Stimulated activated CD8-positive, alpha-beta memory T cell treated with anti-CD3 and anti-CD28 coated beads, Interleukin-7, amount 100 ng/mL, for 24 hours (primary cell): ENCODE data around the gene COL4A4.
"Not testable (repeated sequence)": the region's sequence is repeated elsewhere in the genome, so short reads cannot be mapped to it uniquely, and the experiment has no call there.

Experiments
- DNase-seq: peaks from one replicate; pipeline ENCODE4 v3.0.0-alpha.2; 2020; ENCODE audit warnings: low read depth

Gene COL4A4

DNA sequence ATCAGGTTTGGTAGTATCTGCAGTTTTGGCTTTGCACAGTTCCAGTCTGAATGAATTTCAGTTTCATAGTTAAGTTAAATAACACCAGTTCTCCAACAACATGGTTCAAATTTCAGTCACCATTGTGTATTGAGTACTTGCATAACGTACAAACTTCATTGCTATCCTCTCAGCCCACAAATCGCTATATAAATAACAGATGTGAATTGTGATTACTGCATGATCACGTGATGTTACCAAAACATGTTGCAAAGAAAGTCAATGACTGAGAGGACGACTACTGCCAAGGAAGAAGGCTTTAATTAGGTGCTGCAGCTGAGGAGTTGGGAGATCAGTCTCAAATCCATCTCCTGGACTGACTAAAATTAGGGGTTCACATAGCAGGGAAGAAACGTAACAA lies 48.2 kb downstream of the COL4A4 start:
- no peak for DNase-seq

DNA sequence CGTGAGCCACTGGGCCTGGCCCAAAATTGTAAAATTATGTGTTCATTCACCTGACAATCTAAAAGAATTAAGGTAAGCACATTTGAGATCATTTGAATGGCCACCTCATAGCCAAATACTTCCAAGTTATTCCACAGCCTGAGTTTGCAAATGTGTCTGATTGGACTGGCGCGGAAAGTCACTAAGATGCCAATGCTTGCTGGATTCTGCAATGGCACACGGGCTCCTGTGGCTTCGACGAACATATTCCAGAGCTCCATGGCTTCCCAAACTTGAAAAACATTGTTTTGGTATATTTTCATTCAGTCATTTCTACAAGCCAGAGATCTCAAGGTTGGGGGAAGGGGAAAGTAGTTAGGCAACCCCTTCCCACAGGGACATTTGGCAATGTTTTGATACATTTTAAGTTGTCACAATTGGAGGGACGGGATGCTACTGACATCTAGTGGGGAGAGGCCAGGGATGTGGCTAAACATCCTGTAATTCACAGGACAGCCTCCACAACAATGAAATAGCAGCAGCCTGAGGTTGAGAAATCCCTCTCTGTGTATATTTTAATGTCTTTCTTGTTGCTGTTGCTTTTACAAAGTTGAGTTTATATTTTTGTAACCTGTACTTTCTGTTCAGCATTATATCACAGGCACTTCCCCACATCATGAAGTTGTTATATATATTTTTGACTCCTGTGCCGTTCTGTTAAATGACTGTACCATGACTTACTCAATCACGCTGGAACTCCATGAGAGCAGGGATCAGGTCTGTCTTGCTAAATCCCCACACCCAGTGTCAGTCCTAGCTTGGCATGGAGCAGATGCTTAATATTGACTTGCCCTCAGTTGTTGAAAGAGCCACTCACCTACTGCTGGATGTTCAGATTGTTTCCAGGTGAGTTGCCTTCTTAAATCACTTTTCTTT lies 56.9 kb downstream of the COL4A4 start:
- DNase-seq, result no peak

DNA sequence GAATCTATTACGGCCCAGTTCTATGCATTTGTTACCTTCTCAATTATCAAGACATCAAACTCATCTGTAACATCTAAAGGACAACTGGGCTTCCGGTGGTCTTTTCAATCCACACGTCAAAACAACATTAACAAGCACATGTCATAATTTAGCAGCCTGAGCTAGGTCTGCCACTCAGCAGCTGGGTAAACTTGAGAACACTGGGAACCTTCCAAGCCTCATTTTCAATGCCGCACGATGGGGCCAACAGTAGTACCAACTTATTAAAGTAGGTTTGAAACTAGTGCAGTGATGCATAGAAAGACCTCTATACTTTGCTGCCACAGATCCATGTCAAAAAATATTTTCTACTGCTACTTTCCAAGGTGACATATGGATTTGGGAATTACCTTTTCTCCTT lies 60.4 kb downstream of the COL4A4 start:
- no peak for DNase-seq

GRCh38 chr2:227099340-227099739 lies 64.7 kb downstream of the COL4A4 start:
- no peak for DNase-seq

DNA sequence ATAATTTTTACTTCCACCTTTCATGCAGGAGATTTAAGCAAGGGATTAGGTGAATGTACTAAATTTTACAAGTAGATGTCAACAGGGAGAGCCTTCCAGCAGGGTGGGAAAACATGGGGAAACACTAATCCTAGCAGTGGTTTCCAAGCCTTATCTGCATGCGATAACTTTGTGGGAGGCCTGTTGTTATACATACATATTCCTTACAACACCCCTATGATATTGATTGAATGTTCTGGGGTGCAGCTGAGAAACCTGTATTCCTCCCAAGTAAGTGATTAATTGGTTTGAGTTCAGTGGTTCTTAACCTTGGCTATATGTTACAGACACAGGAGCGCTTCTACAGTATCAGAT lies 65.9 kb downstream of the COL4A4 start:
- no peak for DNase-seq

DNA sequence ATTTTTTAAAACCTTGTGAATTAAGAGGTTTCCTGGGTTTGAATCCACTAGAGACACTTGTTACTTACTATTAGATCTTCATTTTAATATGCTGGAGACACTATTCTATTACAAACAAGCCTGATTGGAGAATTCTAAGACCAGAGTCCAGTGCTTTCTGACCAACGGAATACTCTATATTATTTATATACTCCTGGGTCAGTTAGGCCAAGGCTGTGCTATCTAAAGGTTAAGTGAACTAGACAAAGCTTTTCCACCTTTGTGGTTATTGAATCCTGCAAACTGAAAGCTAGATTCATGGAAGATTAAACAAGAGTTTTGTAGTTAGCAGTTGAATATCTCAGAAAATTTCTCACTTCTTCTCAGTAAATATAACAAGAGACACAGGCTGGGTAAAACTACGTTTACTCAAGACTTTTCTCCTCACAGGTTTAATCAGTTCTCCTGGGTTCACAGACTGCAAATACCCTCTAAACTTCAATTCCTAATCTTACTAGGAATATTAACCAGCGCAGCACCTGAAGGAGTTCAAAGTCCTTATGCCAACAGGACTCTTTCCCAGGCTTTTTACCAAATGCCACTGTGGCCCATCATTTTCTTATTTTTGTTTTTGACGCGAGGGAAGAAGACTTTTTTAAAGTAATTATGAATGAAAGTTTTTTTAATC lies 66.4 kb downstream of the COL4A4 start:
- DNase-seq, result no peak

GRCh38 chr2:227095346-227095745 lies 68.7 kb downstream of the COL4A4 start:
- no peak for DNase-seq

DNA sequence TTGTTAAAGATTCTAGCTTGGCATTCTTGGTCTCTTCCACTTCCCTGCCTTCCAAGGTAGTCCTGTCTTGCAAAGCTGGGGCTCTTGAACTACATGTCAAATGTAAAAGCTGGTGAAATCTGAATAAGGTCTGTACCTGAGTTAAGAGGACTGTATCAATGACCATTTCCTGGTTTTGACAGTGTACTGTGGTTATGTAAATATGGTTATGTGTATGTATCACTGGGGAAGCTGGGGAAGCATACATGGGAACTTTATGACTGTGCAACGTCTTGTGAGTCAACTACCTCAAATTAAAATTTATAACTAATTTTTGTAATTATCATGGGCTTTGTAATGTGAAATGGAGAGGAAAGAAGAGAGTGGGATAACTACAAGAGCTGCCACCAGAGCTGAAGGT lies 81.7 kb downstream of the COL4A4 start:
- DNase-seq, result no peak

DNA sequence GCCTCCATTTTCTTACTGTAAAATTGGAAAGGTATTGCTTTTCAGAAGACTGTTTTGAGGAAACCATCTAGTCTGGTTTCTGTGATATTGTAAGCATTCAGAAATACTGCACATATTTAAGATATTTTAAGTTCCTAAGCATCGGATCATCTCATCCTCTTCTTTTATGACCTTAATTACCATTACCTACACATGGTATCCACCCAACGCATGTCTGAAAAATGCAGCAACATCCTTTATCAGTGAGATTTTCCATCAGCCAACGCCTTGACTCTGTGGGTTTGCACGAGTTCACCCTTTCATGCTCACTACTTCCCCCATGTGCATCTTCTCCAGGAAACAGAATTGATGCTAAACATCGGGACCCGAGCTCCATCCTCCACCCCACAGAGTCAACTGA lies 84.3 kb downstream of the COL4A4 start:
- DNase-seq, result no peak

DNA sequence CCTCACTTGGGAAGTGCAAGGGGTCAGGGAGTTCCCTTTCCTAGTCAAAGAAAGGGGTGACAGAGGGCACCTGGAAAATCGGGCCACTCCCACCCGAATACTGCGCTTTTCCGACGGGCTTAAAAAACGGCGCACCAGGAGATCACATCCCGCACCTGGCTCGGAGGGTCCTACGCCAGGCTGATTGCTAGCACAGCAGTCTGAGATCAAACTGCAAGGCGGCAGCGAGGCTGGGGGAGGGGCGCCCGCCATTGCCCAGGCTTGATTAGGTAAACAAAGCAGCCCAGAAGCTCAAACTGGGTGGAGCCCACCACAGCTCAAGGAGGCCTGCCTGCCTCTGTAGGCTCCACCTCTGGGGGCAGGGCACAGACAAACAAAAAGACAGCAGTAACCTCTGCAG lies 98.9 kb downstream of the COL4A4 start:
- not testable (repeated sequence) for DNase-seq

DNA sequence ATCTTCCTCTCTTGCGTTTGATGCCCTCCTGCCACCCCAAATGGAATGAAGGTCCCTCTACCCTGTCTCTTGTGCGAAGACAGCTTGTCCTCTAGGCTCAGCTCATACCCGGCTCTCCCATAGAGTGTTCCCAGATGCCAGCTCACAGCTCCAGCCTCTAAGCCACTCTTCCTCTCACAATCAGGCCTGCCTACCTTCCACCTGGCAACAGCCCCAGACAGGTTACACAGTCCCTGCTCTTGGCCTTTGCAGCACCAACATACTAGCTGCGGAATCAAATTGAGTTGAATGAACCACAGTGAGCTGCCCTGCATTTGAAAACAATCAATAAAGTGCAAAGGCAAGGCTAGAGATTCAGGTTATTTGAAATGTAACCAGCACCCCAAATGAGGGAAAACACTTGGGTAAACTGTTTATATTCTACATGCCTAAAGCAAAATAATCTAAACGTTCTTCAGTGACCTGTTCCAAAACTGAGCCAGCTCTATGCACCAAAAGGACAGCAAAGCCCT lies 105.1 kb downstream of the COL4A4 start:
- DNase-seq, result no peak

DNA sequence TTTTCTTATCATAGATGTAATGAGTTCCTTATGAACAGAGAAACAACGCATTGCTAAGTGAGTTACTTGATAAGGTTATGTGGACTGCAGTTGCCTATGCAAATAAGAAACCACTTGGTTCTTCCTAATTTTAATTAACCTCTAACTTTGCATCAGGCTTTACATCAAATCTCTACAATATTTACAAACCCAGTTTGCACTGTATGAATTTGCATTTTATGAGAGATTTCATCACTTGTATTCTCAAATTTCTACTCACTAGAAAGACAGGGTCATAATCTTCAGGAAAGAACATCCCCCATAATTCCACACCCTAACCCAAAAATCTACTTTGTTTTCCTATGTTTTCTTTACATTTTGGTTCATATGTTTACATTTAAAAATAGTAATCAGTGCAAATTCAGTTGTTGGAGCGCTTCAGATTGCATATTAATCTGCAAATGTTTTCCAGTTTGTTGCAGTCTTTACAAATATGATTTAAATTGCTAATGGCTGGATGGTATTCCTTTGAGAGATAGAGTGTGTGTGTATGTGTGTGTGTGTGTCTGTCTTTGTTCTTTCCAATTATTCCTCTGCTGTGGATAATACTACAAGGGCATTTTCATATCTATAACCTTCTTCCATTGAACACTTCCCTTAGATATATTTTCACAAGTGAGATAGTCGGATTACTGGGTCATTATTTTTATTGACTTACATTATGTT lies 106.1 kb downstream of the COL4A4 start:
- DNase-seq, result no peak

GRCh38 chr2:227057060-227057459 lies 106.9 kb downstream of the COL4A4 start:
- no peak for DNase-seq

GRCh38 chr2:227054006-227054405 lies 110.0 kb downstream of the COL4A4 start:
- no peak for DNase-seq

GRCh38 chr2:227052879-227053278 lies 111.1 kb downstream of the COL4A4 start:
- no peak for DNase-seq

DNA sequence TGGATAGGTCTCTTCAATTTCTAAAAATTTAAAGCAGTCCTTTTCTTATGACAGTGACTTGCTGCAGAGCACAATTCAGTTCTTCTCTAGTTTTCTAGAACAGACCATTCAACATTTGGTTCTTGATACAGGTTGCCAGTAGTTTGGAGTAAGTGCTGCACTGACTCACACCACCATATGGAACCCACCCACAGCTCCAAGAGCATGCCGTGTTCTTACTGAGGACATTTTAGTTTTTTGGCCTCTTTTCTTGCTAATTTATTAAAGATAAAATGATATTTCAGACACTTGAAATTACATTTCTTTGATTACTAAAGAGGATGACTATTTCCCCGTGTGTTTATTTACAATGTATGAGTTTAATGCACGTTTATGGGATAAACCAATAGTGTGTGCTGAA lies 120.0 kb downstream of the COL4A4 start:
- DNase-seq, result no peak

- no peak for DNase-seq
Observed at GRCh38 chr2:227038550-227039189, 125.3 kb downstream of the COL4A4 start.

GRCh38 chr2:227036527-227036926 lies 127.5 kb downstream of the COL4A4 start:
- no peak for DNase-seq

DNA sequence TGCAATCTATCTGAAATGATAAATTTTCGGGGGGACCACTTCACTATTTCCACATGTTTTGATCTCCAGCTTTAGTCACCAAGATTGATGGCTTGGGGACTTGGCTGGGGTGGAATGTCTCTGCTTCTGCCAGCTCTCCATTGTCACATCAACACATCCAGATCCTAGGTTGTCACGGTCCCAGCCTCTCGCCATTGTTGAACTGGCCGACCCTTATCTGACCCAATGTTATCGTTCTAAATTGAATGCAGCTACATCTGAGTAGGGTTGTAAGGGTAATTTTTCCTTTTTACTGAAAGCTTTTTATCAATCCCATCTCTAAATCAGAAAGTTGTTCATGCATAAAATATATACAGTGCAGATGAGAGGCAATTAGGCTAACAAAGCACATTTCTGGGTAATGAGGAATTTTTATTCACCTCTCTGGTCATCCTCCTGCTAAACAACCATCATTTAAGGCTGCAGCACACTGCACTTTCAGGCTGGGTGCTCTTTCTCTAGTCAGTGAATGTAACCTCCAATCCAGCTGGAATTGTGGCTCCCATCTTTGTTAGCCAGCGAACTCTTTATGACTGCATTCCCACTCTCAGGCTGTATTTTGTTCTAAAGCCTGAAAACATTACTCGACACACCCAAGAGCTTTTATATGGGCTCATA lies 128.2 kb downstream of the COL4A4 start:
- DNase-seq, result no peak

DNA sequence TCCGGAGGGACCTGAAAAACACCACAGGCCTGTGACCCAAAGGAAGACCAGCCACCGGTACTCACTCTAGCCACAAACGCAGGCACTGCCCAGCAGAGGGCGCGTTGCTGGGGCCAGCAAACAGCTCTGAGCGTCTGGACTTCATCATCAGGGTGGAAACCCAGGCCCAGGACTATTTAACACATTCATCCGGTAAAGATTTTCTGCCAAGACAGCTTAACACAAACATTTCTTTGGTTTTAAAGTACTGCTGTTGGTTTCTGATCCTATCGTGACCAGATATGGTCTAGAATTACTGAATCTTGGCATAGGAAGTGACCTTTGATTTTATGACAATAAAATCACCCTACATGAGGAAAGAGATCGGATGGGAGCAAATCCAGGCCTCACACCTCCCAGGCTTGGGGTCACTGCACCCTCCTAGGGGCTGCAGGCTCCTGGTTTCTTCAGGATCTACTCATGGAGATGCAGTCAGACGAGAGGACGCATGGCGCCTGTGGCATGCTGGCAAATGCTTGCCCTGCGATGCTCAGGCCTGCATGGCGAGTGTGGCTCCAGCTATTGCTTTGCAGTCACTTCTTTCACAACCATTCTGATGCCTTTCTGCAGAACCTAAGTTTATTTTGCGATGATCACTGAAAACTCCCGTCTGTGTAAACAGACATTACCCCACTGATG lies 130.4 kb downstream of the COL4A4 start:
- DNase-seq, result no peak

DNA sequence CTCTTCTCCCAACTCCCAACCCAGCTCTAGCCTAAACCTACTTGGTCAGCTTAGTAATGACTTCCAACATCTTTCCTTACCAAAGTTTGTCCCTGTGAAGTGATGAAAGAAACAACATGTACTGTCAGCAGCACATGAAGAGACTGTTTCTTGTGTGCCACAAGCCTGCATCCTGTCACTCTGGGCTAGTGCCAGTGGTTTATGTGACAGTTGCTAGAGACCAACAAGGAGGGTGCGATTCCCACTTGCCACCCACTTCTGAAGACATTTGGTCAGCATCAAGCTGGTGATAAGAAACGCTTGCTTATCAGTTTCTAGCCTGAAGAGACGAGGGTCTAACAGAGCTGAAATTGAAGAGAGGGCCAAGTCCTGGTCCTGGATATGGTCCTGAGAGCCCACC lies 132.6 kb downstream of the COL4A4 start:
- DNase-seq, result no peak
